ENCODE results near the gene SRMS. TPM values are rescaled to one million over a fixed set of nuclear protein-coding genes. Genes with fewer than 3 reads are reported as not detected.
"Not testable (repeated sequence)": the region's sequence is repeated elsewhere in the genome, so short reads cannot be mapped to it uniquely, and the experiment has no call there.

The SRMS gene
- total RNA-seq, 2 donors from 2014 or later: not detected

DNA sequence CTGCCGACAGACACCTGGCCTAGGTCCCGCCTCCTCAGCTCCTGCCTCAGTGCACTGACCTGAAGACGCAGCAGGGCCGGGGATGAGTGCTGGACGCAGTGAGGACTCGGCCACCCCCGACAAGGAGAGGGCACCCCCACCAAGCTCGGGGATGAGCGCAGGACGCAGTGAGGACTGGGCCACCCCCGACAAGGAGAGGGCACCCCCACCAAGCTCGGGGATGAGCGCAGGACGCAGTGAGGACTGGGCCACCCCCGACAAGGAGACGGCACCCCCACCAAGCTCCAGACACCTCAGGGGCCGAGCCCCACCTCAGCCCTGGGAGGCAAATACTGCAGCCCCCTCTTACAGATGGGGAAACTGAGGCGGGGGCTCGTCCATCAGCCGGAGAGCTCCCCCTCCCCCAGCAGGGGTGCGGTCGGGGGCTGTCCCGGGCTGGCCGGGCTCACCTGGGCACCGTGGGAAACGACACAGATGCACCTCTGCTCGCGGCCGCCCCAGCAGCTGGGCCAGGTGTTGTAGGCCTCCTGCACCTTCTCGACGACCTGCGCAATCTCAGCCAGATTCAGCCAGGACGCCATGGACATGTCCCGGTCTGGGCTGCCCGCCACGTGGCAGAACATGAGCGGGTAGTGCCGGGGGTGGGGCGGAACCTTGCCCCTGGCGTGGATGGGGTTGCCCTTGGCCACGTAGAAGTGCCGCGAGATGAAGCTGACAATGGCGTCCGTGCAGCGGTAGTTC lies 19.0 kb upstream of the SRMS start:
- Mint-ChIP-seq H3K4me3 (peak overlapping the region; percentile 89), H3K4me1 (peaks cover 15% of the 10 kb centered on the region), H3K36me3 (ENCODE audit: low read depth) (no peaks in the 10 kb centered on the region), H3K27ac (no peak overlapping the region), H3K27me3 (no peaks in the 10 kb centered on the region)
- no peak for DNase-seq
- no peaks in the 10 kb centered on the region for H3K9me3 ChIP-seq (ENCODE audit: control insufficient read depth, low read length, poor library complexity, severe bottlenecking)
- ATAC-seq: no peak

DNA sequence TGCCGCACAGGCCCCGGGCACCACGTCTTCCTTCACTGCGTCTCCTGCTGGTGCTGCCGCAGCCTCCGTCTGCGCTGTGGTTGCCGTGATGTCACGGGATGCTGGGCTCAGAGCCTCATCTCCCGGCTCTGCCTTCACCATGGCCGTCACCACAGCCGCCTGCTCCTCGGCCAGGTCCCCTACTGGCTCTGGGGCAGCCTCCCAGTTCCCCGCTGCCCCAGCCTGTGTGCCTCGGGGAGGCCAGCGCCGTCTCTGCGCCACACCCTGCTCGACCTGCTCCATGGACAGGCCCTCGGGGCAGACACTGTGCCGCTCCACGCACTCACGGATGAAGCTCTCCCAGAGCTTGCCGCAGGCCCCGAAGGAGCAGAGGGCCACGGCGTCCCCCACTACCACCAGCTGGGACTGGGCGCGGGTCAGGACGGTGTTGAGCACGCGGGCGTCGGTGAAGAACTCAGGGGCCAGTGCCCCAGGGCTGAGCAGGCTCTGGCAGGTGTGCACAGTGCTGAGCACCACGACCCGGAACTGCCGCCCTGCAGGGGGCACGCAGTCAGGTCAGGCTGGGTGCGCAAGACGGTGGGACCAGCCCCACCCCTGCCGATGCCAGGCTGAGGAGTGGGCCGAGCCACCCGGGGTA lies 18.3 kb upstream of the SRMS start:
- ATAC-seq: no peak
- Mint-ChIP-seq H3K27ac (no peak overlapping the region), H3K4me3 (no peak overlapping the region), H3K27me3 (no peaks in the 10 kb centered on the region), H3K36me3 (ENCODE audit: low read depth) (no peaks in the 10 kb centered on the region), H3K4me1 (peaks cover 15% of the 10 kb centered on the region)
- no peak for DNase-seq
- no peaks in the 10 kb centered on the region for H3K9me3 ChIP-seq (ENCODE audit: control insufficient read depth, low read length, poor library complexity, severe bottlenecking)

DNA sequence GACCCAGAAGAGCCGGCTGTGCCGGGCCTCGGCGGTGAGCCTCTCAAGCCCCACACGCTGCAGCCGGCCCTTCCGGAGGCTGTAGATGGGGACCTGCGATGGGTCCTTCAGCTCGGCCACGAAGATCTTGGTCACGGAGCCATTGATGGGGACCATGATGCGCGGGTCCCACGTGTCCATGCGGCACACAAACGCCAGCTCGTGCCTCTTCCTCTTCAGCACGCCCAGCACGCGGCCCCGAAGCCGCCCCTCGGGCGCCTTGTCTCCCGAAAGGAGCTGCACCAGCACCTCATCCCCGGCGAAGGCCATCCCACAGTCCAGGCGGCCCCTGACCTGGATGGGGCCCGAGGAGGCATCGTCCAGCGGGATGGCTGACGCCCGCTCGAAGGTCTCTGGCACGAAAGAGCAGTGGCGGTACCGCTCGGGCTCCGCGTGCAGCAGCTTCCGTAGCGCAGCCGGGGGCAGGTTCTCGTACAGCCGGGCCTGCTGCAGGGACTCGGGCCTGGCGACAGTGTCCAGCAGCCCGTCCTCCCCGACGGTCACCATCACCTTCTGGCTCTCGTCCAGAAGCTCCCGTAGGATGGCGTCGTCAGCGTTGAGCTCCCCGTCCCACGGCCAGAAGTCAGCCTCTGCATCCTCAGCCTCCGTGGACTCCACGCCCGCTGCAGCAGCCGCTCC lies 17.6 kb upstream of the SRMS start:
- no peak for ATAC-seq
- Mint-ChIP-seq H3K27me3 (no peaks in the 10 kb centered on the region), H3K4me3 (no peak overlapping the region), H3K36me3 (ENCODE audit: low read depth) (peaks cover 2% of the 10 kb centered on the region), H3K4me1 (peaks cover 15% of the 10 kb centered on the region), H3K27ac (no peak overlapping the region)
- no peaks in the 10 kb centered on the region for H3K9me3 ChIP-seq (ENCODE audit: control insufficient read depth, low read length, poor library complexity, severe bottlenecking)
- DNase-seq: no peak

DNA sequence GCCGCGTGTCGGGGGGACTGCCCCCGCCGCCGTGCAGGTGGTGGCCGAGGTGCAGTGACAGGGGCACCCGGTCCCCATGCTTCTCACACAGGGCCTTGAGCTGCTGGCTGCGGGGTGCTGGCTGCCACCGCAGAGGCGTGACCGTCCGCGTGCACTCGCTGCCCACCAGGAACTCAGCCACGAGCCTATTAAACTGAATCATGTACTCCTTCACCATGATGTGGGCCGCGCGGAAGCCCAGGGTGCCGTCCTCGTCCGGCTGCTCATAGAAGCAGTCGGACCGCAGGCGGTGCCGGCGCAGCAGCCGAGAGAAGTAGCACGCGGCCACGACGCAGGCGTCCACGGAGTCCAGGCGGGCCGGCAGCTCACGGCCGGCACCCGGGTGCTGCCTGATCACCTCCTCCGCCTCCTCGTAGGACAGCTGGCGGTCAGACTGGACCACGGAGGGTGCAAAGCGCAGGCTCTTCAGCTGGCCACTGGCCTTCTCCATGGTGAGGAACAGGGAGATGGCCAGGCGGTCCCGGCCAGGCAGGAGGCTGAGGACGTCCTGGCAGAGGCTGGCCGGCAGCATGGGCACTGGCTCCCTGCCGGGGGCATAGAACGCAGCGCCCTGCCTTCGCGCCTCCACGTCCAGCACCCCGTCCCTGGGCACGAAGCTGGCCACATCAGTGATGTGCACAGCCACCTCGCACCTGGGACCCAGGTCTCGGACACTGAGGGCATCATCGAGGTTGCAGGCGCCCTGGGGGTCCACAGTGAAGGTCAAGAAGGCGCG lies 16.7 kb upstream of the SRMS start:
- Mint-ChIP-seq H3K4me1 (peaks cover 12% of the 10 kb centered on the region), H3K36me3 (ENCODE audit: low read depth) (peaks cover 2% of the 10 kb centered on the region), H3K27ac (no peak overlapping the region), H3K4me3 (no peak overlapping the region), H3K27me3 (no peaks in the 10 kb centered on the region)
- no peak for DNase-seq
- no peak for ATAC-seq
- no peaks in the 10 kb centered on the region for H3K9me3 ChIP-seq (ENCODE audit: control insufficient read depth, low read length, poor library complexity, severe bottlenecking)

DNA sequence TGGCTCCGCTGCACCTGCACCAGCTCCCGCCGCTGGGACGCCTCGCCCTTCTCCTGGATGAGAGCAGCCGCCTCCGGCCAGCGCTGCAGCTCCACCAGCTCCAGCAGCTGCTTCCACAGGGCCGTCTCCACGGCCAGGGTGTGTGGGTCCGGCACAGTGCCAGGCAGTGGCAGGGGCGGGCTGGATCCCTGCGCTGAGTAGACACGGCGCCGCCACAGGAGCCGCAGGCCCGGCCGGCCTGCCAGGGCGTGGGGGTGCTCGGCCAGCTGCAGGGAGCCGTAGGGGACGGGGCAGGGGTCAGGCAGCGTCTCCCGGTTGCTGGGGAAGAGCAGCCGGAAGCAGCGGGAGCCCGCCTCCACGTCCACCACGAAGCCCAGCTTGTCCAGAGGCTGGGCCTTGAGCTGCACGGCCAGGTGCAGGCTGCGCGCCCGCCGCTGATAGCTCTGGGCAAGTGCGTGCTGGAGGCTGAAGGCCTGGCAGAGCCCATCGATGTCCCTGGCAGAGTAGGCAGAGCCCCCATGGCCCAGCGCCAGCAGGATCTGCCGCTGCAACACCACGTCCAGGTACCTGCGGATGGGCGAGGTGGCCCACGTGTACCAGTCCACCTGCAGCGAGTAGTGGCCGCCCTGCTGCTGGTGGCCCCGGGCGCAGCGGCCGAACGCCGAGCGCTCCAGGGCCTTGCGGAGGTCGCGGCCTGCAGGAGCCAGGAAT lies 15.8 kb upstream of the SRMS start:
- no peaks in the 10 kb centered on the region for H3K9me3 ChIP-seq (ENCODE audit: control insufficient read depth, low read length, poor library complexity, severe bottlenecking)
- ATAC-seq (no peak), DNase-seq (no peak)
- Mint-ChIP-seq H3K4me1 (peaks cover 11% of the 10 kb centered on the region), H3K36me3 (ENCODE audit: low read depth) (peaks cover 4% of the 10 kb centered on the region), H3K4me3 (no peak overlapping the region), H3K27me3 (no peaks in the 10 kb centered on the region), H3K27ac (no peak overlapping the region)

DNA sequence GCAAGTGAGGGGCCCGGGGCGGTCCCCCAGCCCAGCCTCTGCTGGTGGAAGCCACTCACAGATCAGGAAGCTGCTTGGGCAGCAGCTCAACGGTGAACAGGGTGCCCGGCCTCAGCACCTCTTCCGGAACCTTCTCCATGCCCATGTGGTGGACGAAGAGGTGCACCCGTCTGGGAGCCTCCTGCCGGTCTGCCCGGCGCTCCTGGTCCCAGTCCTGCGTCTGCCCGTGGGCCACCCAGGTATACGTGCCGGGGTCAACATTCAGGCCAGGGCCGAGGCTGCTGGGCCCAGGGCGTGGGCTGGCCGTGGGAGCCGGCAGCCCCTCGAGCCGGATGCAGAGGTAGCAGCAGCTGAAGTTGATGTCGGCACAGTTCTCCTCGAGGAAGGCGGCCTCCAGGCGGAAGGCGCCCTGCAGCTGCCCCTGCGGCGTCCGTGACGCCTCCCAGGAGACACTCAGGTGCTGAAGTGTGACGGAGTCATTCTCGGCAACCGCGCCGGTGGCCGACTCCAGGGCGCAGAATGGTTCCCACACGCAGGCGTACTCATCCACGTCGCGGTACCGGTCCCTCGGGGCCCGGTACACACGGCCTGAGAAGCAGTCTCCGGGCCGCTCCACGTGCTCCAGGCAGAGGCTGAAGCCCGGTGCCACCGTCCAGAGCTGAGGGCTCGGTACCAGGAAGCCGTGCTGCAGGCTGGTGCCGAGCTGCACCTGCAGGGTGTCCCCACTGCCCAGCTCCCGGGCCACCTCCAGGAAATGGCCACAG lies 15.1 kb upstream of the SRMS start:
- Mint-ChIP-seq H3K4me3 (no peak overlapping the region), H3K36me3 (ENCODE audit: low read depth) (peaks cover 4% of the 10 kb centered on the region), H3K27me3 (no peaks in the 10 kb centered on the region), H3K27ac (no peak overlapping the region), H3K4me1 (peaks cover 7% of the 10 kb centered on the region)
- no peak for DNase-seq
- no peaks in the 10 kb centered on the region for H3K9me3 ChIP-seq (ENCODE audit: control insufficient read depth, low read length, poor library complexity, severe bottlenecking)
- no peak for ATAC-seq

DNA sequence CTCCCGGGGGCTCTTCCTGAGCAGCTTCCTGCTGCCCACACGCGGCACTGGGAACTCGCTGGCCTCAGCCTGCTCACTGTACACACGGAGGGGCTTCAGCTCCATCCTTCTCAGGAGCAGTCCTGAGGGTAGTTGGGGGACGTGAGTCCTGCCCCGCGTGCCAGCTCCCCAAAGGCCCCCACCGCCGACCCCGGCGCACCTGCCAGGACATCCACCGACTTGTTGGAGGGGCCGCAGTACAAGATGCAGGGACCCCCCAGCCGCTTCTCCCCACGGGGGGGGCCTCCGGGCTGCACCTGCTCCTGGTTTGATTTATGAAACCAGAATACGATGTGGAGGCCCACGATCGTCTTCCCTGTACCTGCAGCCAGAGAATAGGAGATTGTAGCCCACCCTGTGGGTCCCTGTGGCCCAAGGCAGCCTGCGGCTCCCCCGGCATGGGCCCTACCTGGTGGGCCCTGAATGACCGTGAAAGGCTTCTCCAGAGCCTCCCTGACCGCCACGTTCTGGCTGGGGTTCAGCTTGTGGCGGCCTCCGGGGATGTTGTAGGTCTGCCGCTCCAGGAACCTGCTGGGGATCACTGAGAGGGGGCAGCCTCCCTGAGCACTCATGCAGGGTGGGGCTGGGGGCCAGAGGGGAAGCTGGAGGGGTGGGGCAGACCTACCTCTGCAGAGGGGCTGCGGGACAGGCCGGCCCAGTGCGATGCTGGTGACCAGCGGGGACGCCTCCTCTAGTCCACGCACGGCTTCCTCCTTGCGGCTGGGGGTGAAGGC lies 14.3 kb upstream of the SRMS start:
- H3K4me3 Mint-ChIP-seq: no peak overlapping the region
- peaks cover 4% of the 10 kb centered on the region for H3K36me3 Mint-ChIP-seq (ENCODE audit: low read depth)
- ATAC-seq (no peak), DNase-seq (no peak)
- H3K4me1 Mint-ChIP-seq: peaks cover 5% of the 10 kb centered on the region
- H3K27me3 Mint-ChIP-seq: no peaks in the 10 kb centered on the region
- H3K9me3 ChIP-seq (ENCODE audit: control insufficient read depth, low read length, poor library complexity, severe bottlenecking): no peaks in the 10 kb centered on the region
- no peak overlapping the region for H3K27ac Mint-ChIP-seq

DNA sequence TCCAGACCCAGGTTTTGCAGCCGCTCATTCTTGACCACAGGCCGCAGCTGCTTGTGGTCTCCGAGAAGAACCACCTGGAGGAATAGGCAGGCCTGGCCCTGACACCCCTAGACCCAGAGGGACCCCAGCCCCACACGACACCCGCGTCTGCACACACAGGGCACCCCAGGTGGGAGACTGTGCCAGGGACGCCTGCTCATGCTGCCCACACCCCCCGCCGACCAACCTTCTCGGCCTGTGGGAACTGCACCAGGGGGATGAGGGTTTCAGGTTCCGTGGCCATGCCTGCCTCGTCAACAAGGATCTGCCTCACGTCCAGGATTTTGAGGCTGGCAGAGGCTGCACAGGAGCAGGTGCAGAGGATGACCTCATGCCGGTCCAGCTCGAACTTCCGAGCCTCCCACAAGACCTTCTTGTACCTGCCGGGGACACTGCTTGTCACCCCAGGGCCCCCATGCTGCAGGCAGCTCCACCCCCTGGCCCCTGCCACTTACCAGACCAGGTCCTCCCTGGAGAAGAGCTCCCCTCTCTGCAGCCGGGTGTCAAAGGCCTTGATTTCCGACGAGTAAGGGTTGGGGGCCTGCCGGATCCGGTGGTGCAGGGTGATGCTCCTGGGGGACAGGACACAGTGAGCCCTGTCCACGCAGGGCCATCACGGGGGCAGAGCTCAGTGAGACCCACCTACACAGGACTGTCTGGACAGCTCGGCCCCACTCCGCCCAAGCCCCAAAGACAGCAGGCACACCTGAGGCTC lies 13.5 kb upstream of the SRMS start:
- DNase-seq (no peak), ATAC-seq (no peak)
- no peak overlapping the region for H3K4me3 Mint-ChIP-seq
- no peak overlapping the region for H3K27ac Mint-ChIP-seq
- H3K27me3 Mint-ChIP-seq: no peaks in the 10 kb centered on the region
- H3K4me1 Mint-ChIP-seq: peaks cover 5% of the 10 kb centered on the region
- H3K9me3 ChIP-seq (ENCODE audit: control insufficient read depth, low read length, poor library complexity, severe bottlenecking): no peaks in the 10 kb centered on the region
- peaks cover 4% of the 10 kb centered on the region for H3K36me3 Mint-ChIP-seq (ENCODE audit: low read depth)

DNA sequence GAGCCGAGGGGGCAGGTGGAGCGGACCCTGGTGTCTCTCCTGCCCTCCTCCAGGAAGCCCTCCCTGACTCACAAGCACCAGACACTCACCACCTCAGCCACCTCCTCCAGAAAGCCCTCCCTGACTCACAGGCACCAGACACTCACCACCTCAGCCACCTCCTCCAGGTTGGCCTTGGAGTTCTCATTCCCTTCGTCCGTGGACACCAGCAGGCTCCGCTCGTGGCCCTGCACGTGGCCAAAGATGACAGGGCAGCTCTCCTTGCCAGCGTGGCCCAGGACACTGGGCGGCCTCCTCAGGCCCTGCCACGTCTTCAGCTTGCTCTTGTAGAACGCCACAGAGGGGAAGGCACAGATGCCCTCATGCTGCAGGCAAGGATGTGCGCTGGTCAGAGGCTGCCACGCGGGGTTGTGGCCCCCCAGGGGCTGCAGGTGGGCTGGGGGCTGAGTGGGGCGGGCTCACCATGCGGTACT lies 12.8 kb upstream of the SRMS start:
- peaks cover 4% of the 10 kb centered on the region for H3K36me3 Mint-ChIP-seq (ENCODE audit: low read depth)

DNA sequence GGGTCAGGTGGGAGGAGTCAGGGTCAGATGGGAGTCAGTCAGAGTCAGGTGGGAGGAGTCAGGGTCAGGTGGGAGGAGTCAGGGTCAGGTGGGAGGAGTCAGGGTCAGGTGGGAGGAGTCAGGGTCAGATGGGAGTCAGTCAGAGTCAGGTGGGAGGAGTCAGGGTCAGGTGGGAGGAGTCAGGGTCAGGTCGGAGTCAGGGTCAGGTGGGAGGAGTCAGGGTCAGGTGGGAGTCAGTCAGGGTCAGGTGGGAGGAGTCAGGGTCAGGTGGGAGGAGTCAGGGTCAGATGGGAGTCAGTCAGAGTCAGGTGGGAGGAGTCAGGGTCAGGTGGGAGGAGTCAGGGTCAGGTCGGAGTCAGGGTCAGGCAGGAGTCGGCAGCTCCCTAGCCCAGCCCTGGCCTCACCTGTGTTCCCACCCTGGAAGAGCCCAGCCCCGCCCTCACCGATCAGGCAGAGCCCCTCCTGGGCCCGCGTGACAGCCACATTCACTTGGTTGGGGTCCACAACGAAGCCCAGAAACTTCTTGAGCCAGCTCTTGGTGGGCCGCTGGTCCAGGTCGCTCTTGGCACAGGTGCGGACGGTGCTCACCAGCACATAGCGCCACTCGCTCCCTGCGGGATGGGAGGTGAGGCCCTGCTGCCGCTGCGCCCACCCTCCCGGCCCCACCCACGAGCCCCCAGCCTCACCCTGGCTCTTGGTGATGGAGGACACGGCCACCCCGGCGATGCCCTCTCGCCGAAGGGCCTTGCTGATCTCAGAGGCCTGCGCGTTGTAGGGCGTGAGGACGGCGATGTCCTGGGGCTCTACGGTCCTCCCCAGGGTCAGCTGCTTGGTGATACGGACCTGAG lies 12.2 kb upstream of the SRMS start:
- ATAC-seq; H3K4me1 Mint-ChIP-seq; H3K4me3 Mint-ChIP-seq; H3K9me3 ChIP-seq (ENCODE audit: control insufficient read depth, low read length, poor library complexity, severe bottlenecking); H3K27me3 Mint-ChIP-seq; H3K27ac Mint-ChIP-seq; H3K36me3 Mint-ChIP-seq (ENCODE audit: low read depth): not testable (repeated sequence)
- DNase-seq: peak in 1 of 3 donors; percentile 51

More for the DNA sequence above, 12.8 kb upstream of the SRMS start:
- Mint-ChIP-seq H3K27me3 (no peaks in the 10 kb centered on the region), H3K4me3 (no peak overlapping the region), H3K27ac (no peak overlapping the region), H3K4me1 (peaks cover 5% of the 10 kb centered on the region)
- DNase-seq (no peak), ATAC-seq (no peak)
- H3K9me3 ChIP-seq (ENCODE audit: control insufficient read depth, low read length, poor library complexity, severe bottlenecking): no peaks in the 10 kb centered on the region

Data from T-helper 17 cell (primary cell).